ENCODE data around the gene NEMF. TPM values are rescaled to one million over a fixed set of nuclear protein-coding genes. Genes with fewer than 3 reads are reported as not detected.
A peak's percentile ranks its signal among the peaks of the same experiment; 100 is the strongest.

The NEMF gene
- 54.4 TPM for polyA plus RNA-seq (2013)

DNA sequence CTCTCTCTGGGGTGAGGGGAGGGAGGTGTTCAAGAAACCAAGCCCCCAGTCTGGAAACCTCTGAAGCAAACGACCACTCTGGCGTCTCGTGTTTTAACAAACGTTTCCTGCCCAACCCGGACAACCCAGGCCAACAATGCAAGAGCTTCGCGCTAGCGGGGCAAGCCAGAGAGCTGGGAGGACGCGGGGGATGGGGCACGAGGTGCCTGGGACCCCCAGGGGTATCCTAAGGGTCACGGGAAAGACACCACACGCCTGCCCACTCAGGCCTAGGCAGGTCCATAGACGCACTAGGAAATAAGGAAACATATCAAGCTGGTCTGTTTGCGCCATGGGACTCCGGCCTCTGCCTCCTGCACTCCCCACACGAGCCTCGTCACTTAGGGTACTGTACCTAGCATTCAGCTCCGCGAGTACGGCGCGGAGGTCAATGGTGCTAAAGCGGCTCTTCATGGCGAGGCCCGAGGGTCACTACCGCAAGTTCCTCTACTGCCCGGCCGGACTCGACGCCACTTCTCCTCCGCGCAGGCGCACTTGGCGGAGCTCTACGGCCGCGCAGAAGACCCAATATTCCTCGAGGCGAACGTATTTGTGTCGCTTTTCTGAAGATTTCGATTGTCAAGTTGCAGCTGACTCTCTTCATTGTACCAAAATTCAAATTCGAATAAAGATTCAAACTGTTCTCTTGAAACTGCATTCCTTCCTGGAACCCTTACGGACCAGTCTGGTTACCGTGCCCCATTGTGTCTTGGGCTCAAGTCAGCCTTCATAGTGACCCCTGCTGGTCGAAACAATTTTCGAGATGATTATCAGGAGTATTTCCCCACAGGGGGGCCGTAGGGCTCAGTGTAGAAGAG is at the start of gene NEMF:
NEMF (minus strand) TSS at position 488 of the 857 bp plus-strand sequence; CDS start at position 453, 35 bp downstream.
- POLR2A ChIA-PET: interaction anchor here (0.5 to 1.4 kb wide), 6 partner anchors 10 to 679 kb away, joined by 3 to 6 read pairs (median 4); partner anchors contain the start of gene KLHDC2
- CTCF ChIA-PET: interaction anchor here (0.5 to 8.3 kb wide), 18 partner anchors 10 to 676 kb away, joined by 3 to 96 read pairs (median 6); no protein-coding TSS in a partner anchor
- Histone ChIP-seq H3K9me3 (ENCODE audit: control extremely low read depth in 1 of 5, control insufficient read depth in 4 of 5, insufficient read depth in 2 of 5, low read depth in 1 of 5, low read length in 4 of 5) (no peaks in the 10 kb centered on the region), H3K27ac (ENCODE audit: insufficient read depth in 1 of 2, low read depth in 1 of 2, low read length in 2 of 2, poor library complexity in 1 of 2, severe bottlenecking in 2 of 2) (peak within 1 kb of the TSS; percentile 91 to 97), H3K4me1 (ENCODE audit: control extremely low read depth in 1 of 4, control insufficient read depth in 4 of 4, insufficient read depth in 4 of 4, low read length in 3 of 4) (peaks cover 9 to 19% (median 10%) of the 10 kb centered on the region in 4 experiments), H3K27me3 (replicated peaks in 2 of 5; ENCODE audit: control insufficient read depth in 4 of 5, insufficient read depth in 5 of 5, low read length in 4 of 5) (no peaks in the 10 kb centered on the region), H3K36me3 (ENCODE audit: control insufficient read depth in 4 of 4, insufficient read depth in 4 of 4, low read length in 3 of 4) (peaks cover 2 to 15% (median 7%) of the 10 kb centered on the region in 4 experiments), H3K4me3 (ENCODE audit: control insufficient read depth in 1 of 7, extremely low read depth in 1 of 7, insufficient read depth in 4 of 7, low read depth in 2 of 7, low read length in 6 of 7) (peak within 1 kb of the TSS; percentile 85 to 100 (median 98))
- 0% methylated on average over 49 of the region's 49 CpGs for WGBS (ENCODE audit: insufficient coverage)
- peak; percentile 94 to 96 (median 95) for DNase-seq

DNA sequence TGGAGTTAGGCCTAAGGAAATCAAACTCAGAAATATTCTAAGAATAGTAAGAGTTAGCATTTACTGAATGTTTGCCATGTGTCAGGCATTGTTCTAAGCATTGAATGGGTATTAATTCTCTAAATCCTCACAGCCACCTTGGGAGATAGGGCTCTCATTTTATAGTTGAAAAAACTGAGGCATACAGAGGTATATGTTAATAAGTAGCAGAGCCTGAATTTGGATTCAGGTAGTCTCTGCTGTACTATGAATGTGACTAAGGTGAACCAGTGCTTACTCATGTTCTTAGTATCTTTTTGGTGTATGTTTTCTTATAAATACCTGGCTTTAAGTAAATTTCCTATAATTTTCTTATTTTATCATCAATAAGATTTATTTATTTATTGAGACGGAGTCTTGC is 48.4 kb upstream of the NEMF start:
- Histone ChIP-seq H3K9me3 (ENCODE audit: control extremely low read depth in 1 of 5, control insufficient read depth in 4 of 5, insufficient read depth in 2 of 5, low read depth in 1 of 5, low read length in 4 of 5) (no peaks in the 10 kb centered on the region), H3K36me3 (ENCODE audit: control insufficient read depth in 4 of 4, insufficient read depth in 4 of 4, low read length in 3 of 4) (peaks cover 0 to 4% (median 0%) of the 10 kb centered on the region in 4 experiments), H3K4me3 (ENCODE audit: control insufficient read depth in 1 of 7, extremely low read depth in 1 of 7, insufficient read depth in 4 of 7, low read depth in 2 of 7, low read length in 6 of 7) (no peak overlapping the region), H3K4me1 (ENCODE audit: control extremely low read depth in 1 of 4, control insufficient read depth in 4 of 4, insufficient read depth in 4 of 4, low read length in 3 of 4) (peaks cover 0 to 28% (median 13%) of the 10 kb centered on the region in 4 experiments), H3K27me3 (replicated peaks in 2 of 5; ENCODE audit: control insufficient read depth in 4 of 5, insufficient read depth in 5 of 5, low read length in 4 of 5) (no peaks in the 10 kb centered on the region), H3K27ac (ENCODE audit: insufficient read depth in 1 of 2, low read depth in 1 of 2, low read length in 2 of 2, poor library complexity in 1 of 2, severe bottlenecking in 2 of 2) (no peak overlapping the region)
- CTCF ChIA-PET: interaction anchor here (1.2 kb wide), 1 partner anchor 99 kb away, joined by 4 read pairs; no protein-coding TSS in a partner anchor
- no peak for DNase-seq
- POLR2A ChIA-PET: no interaction called here
- WGBS (ENCODE audit: insufficient coverage): no CpG with 5 or more reads among the region's 1 CpG

GRCh38 chr14:49898485-49898884 is 45.9 kb upstream of the NEMF start:
- H3K4me1 ChIP-seq (ENCODE audit: control extremely low read depth in 1 of 4, control insufficient read depth in 4 of 4, insufficient read depth in 4 of 4, low read length in 3 of 4): peaks cover 11 to 36% (median 28%) of the 10 kb centered on the region in 4 experiments
- peaks cover 0 to 14% (median 3%) of the 10 kb centered on the region in 4 experiments for H3K36me3 ChIP-seq (ENCODE audit: control insufficient read depth in 4 of 4, insufficient read depth in 4 of 4, low read length in 3 of 4)
- H3K9me3 ChIP-seq (ENCODE audit: control extremely low read depth in 1 of 5, control insufficient read depth in 4 of 5, insufficient read depth in 2 of 5, low read depth in 1 of 5, low read length in 4 of 5): no peaks in the 10 kb centered on the region
- ChIA-PET POLR2A (no interaction called here), CTCF (interaction anchor here (0.8 kb wide), 1 partner anchor 206 kb away, joined by 3 read pairs; no protein-coding TSS in a partner anchor)
- H3K4me3 ChIP-seq (ENCODE audit: control insufficient read depth in 1 of 7, extremely low read depth in 1 of 7, insufficient read depth in 4 of 7, low read depth in 2 of 7, low read length in 6 of 7): no peak overlapping the region
- DNase-seq: no peak
- WGBS (ENCODE audit: insufficient coverage): no CpG with 5 or more reads among the region's 2 CpGs
- peak overlapping the region in 1 of 2 experiments; percentile 51 for H3K27ac ChIP-seq (ENCODE audit: insufficient read depth in 1 of 2, low read depth in 1 of 2, low read length in 2 of 2, poor library complexity in 1 of 2, severe bottlenecking in 2 of 2)
- H3K27me3 ChIP-seq (replicated peaks in 2 of 5; ENCODE audit: control insufficient read depth in 4 of 5, insufficient read depth in 5 of 5, low read length in 4 of 5): no peaks in the 10 kb centered on the region

- no CpG with 5 or more reads among the region's 1 CpG for WGBS (ENCODE audit: insufficient coverage)
- no peaks in the 10 kb centered on the region for H3K27me3 ChIP-seq (replicated peaks in 2 of 5; ENCODE audit: control insufficient read depth in 4 of 5, insufficient read depth in 5 of 5, low read length in 4 of 5)
- peak overlapping the region in 1 of 2 experiments; percentile 51 for H3K27ac ChIP-seq (ENCODE audit: insufficient read depth in 1 of 2, low read depth in 1 of 2, low read length in 2 of 2, poor library complexity in 1 of 2, severe bottlenecking in 2 of 2)
- peak overlapping the region in 2 of 7 experiments; percentile 8 to 11 for H3K4me3 ChIP-seq (ENCODE audit: control insufficient read depth in 1 of 7, extremely low read depth in 1 of 7, insufficient read depth in 4 of 7, low read depth in 2 of 7, low read length in 6 of 7)
- no peaks in the 10 kb centered on the region for H3K9me3 ChIP-seq (ENCODE audit: control extremely low read depth in 1 of 5, control insufficient read depth in 4 of 5, insufficient read depth in 2 of 5, low read depth in 1 of 5, low read length in 4 of 5)
- peaks cover 0 to 14% (median 3%) of the 10 kb centered on the region in 4 experiments for H3K36me3 ChIP-seq (ENCODE audit: control insufficient read depth in 4 of 4, insufficient read depth in 4 of 4, low read length in 3 of 4)
- H3K4me1 ChIP-seq (ENCODE audit: control extremely low read depth in 1 of 4, control insufficient read depth in 4 of 4, insufficient read depth in 4 of 4, low read length in 3 of 4): peaks cover 11 to 36% (median 28%) of the 10 kb centered on the region in 4 experiments
- ChIA-PET CTCF (no interaction called here), POLR2A (no interaction called here)
- no peak for DNase-seq
Observed at GRCh38 chr14:49897965-49898364, 45.4 kb upstream of the NEMF start.

DNA sequence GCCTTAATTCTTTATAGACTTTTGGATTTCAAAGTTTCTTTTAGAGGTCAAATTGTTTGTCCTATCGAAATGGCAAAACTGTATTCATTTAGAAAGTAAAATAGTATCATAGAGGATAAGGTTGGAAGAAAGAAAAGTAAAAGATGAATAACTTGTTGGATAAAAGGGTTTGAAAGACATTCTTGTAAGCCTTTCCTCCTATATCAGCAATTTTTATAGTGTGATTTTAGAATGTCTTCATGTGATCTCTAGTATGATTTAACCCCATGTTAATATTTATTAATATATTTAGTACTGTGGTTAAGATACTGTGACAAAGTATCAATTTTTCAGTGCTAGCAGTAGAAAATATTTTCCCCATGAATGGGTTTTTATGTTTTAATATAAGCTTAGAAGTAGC is 44.8 kb upstream of the NEMF start:
- DNase-seq: no peak
- H3K36me3 ChIP-seq (ENCODE audit: control insufficient read depth in 4 of 4, insufficient read depth in 4 of 4, low read length in 3 of 4): peaks cover 0 to 14% (median 3%) of the 10 kb centered on the region in 4 experiments
- peak overlapping the region in 1 of 2 experiments; percentile 51 for H3K27ac ChIP-seq (ENCODE audit: insufficient read depth in 1 of 2, low read depth in 1 of 2, low read length in 2 of 2, poor library complexity in 1 of 2, severe bottlenecking in 2 of 2)
- ChIA-PET POLR2A (no interaction called here), CTCF (interaction anchor here (0.5 kb wide), 1 partner anchor 11 kb away, joined by 3 read pairs; no protein-coding TSS in a partner anchor)
- peaks cover 11 to 39% (median 29%) of the 10 kb centered on the region in 4 experiments for H3K4me1 ChIP-seq (ENCODE audit: control extremely low read depth in 1 of 4, control insufficient read depth in 4 of 4, insufficient read depth in 4 of 4, low read length in 3 of 4)
- no peaks in the 10 kb centered on the region for H3K27me3 ChIP-seq (replicated peaks in 2 of 5; ENCODE audit: control insufficient read depth in 4 of 5, insufficient read depth in 5 of 5, low read length in 4 of 5)
- H3K4me3 ChIP-seq (ENCODE audit: control insufficient read depth in 1 of 7, extremely low read depth in 1 of 7, insufficient read depth in 4 of 7, low read depth in 2 of 7, low read length in 6 of 7): peak overlapping the region in 1 of 7 experiments; percentile 51
- H3K9me3 ChIP-seq (ENCODE audit: control extremely low read depth in 1 of 5, control insufficient read depth in 4 of 5, insufficient read depth in 2 of 5, low read depth in 1 of 5, low read length in 4 of 5): no peaks in the 10 kb centered on the region
- WGBS (ENCODE audit: insufficient coverage): no CpG with 5 or more reads among the region's 1 CpG

DNA sequence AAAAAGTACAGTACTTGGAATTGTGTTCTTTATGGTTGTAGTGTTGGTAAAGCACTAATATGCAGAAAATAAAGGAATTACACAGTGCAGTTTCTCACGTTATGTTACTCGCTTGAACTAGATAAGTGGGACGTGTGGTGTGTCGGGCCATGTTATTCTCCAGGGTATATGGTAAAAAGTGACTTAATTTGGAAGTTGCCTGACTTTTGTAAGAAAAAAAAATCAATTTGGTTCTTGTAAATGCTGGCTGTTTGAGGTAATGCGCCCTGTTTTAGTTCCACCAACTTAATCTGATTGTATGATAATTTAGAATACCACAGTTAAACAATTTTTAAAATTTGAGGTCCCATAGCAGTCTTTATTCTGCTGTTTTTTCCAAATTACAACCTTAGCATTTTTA is 44.4 kb upstream of the NEMF start:
- no peaks in the 10 kb centered on the region for H3K27me3 ChIP-seq (replicated peaks in 2 of 5; ENCODE audit: control insufficient read depth in 4 of 5, insufficient read depth in 5 of 5, low read length in 4 of 5)
- peak in 2 of 3 donors; percentile 44 to 53 for DNase-seq
- ChIA-PET POLR2A (no interaction called here), CTCF (interaction anchor here (0.5 kb wide), 1 partner anchor 12 kb away, joined by 3 read pairs; no protein-coding TSS in a partner anchor)
- H3K27ac ChIP-seq (ENCODE audit: insufficient read depth in 1 of 2, low read depth in 1 of 2, low read length in 2 of 2, poor library complexity in 1 of 2, severe bottlenecking in 2 of 2): peak overlapping the region in 1 of 2 experiments; percentile 32
- 93% methylated on average over 3 of the region's 5 CpGs for WGBS (ENCODE audit: insufficient coverage)
- no peaks in the 10 kb centered on the region for H3K9me3 ChIP-seq (ENCODE audit: control extremely low read depth in 1 of 5, control insufficient read depth in 4 of 5, insufficient read depth in 2 of 5, low read depth in 1 of 5, low read length in 4 of 5)
- H3K4me1 ChIP-seq (ENCODE audit: control extremely low read depth in 1 of 4, control insufficient read depth in 4 of 4, insufficient read depth in 4 of 4, low read length in 3 of 4): peaks cover 12 to 43% (median 31%) of the 10 kb centered on the region in 4 experiments
- peaks cover 0 to 14% (median 3%) of the 10 kb centered on the region in 4 experiments for H3K36me3 ChIP-seq (ENCODE audit: control insufficient read depth in 4 of 4, insufficient read depth in 4 of 4, low read length in 3 of 4)
- peak overlapping the region in 1 of 7 experiments; percentile 51 for H3K4me3 ChIP-seq (ENCODE audit: control insufficient read depth in 1 of 7, extremely low read depth in 1 of 7, insufficient read depth in 4 of 7, low read depth in 2 of 7, low read length in 6 of 7)
